ENCODE data around the gene ADAM22. TPM values are rescaled to one million over a fixed set of nuclear protein-coding genes. Genes with fewer than 3 reads are reported as not detected.

The ADAM22 gene
- total RNA-seq, 4 donors from 2014 or later, result 0.53 to 2.7 (median 1.5) TPM

- Histone ChIP-seq H3K4me1 (peaks cover 19% of the 10 kb centered on the region), H3K9me3 (no peaks in the 10 kb centered on the region), H3K36me3 (peaks cover 30% of the 10 kb centered on the region), H3K4me3 (peak overlapping the region; percentile 83), H3K27me3 (no peaks in the 10 kb centered on the region), H3K27ac (no peak overlapping the region)
- WGBS, result 36% methylated on average over 1 of the region's 1 CpG
- no peak for DNase-seq (ENCODE audit: low spot score in 2 of 2)
- TF ChIP-seq POLR2A (IDR thresholded peaks at IDR 0.05) (no peak), POLR2AphosphoS5 (IDR thresholded peaks at IDR 0.05) (no peak), CTCF (IDR thresholded peaks at IDR 0.05) (no peak), EP300 (IDR thresholded peaks at IDR 0.05) (no peak)
These were observed 283.8 kb downstream of the ADAM22 start for GRCh38 chr7:88217675-88218428.

DNA sequence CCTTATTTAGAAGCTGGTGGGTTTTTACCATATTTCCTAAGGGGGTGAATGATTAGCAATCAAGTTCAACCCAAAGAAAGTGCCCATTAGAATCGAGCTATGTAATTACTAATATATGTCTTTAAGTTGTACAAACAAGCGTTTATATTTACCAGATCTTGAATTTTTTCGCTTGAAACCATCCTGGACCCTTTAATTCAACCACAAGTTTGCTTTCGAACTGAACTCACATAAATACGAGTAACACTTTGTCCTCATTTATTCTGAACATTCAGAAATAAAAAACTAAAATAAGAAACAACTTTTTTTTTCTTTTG lies 284.3 kb downstream of the ADAM22 start:
- H3K27ac ChIP-seq, result no peak overlapping the region
- WGBS, result 63% methylated on average over 5 of the region's 5 CpGs

GRCh38 chr7:88218836-88219605 lies 285.0 kb downstream of the ADAM22 start:
- 1% methylated on average over 27 of the region's 27 CpGs for WGBS
- Histone ChIP-seq H3K36me3 (peaks cover 19% of the 10 kb centered on the region), H3K4me1 (peaks cover 19% of the 10 kb centered on the region), H3K9me3 (no peaks in the 10 kb centered on the region), H3K4me3 (peak overlapping the region; percentile 83), H3K27me3 (no peaks in the 10 kb centered on the region), H3K27ac (no peak overlapping the region)
- DNase-seq (ENCODE audit: low spot score in 2 of 2), result peak in 1 of 2 donors; percentile 66
- no peak for TF ChIP-seq EP300 (IDR thresholded peaks at IDR 0.05)
- TF ChIP-seq POLR2A (IDR thresholded peaks at IDR 0.05), result no peak
- TF ChIP-seq CTCF (IDR thresholded peaks at IDR 0.05), result no peak
- TF ChIP-seq POLR2AphosphoS5 (IDR thresholded peaks at IDR 0.05), result no peak

More for the DNA sequence above, 284.3 kb downstream of the ADAM22 start:
- no peak for TF ChIP-seq POLR2AphosphoS5 (IDR thresholded peaks at IDR 0.05)
- no peak for TF ChIP-seq POLR2A (IDR thresholded peaks at IDR 0.05)
- TF ChIP-seq CTCF (IDR thresholded peaks at IDR 0.05), result no peak
- TF ChIP-seq EP300 (IDR thresholded peaks at IDR 0.05), result no peak
- Histone ChIP-seq H3K36me3 (peaks cover 24% of the 10 kb centered on the region), H3K27me3 (no peaks in the 10 kb centered on the region), H3K4me1 (peaks cover 19% of the 10 kb centered on the region), H3K9me3 (no peaks in the 10 kb centered on the region), H3K4me3 (peak overlapping the region; percentile 83)
- no peak for DNase-seq (ENCODE audit: low spot score in 2 of 2)

DNA sequence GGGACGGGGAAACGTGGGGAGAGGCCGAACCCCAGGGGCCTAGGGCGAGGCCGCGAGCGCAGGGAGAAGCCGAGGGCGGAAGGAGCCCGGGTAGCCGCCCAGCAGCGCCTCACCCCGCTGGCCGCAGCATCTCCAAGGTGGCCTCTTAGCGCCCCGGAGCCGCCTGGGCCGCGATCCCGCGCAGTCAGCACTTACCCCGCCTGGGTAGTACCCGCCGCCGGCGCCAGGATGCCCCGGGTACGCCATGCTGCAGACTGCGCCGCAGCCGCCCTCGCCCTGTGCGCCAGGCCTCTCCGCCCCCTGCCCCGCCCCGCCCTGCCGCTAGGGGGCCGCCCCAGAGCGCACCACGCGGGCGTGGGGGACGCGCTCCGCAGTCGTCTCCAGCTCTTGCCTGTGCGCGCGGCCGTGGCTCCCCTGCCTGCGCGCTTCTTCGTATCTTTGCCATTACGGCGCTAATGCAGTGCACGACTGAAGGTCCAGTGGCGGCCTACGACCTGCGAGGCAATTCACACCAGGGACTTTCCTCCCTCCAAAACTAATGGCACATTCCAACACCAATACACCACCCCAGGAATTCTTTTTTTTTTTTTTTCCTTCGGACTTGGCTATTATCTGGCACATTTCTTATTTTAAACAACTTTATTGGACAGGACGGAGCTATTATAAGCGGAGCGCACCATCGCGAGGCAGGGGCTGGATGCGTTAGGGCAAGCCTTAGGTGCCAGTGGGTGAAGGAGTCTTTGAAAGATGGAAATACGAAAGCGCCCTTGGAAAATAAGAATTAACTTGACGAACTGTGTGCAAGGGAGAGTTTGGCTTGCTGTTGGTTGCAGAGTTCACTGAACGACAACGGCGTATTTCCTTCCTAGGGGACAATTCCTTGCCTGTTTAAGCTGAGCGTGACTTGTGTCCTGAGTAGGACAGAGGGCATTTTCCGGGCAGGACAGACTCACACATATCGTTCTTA lies 286.0 kb downstream of the ADAM22 start, which contains the start of gene SRI:
TSS of gene SRI (minus strand) at position 258 of the 967 bp plus-strand sequence. CDS start at position 246, 12 bp downstream.
- TF ChIP-seq POLR2A (IDR thresholded peaks at IDR 0.05), result peak in 1 of 2 donors; percentile 47
- TF ChIP-seq POLR2AphosphoS5 (IDR thresholded peaks at IDR 0.05), result no peak
- peak; percentile 57 to 98 for TF ChIP-seq CTCF (IDR thresholded peaks at IDR 0.05)
- TF ChIP-seq EP300 (IDR thresholded peaks at IDR 0.05), result no peak
- peak; percentile 91 to 92 for DNase-seq (ENCODE audit: low spot score in 2 of 2)
- Histone ChIP-seq H3K9me3 (no peaks in the 10 kb centered on the region), H3K27me3 (no peaks in the 10 kb centered on the region), H3K27ac (peak within 1 kb of the TSS; percentile 92), H3K36me3 (peaks cover 14% of the 10 kb centered on the region), H3K4me1 (peaks cover 19% of the 10 kb centered on the region), H3K4me3 (peak within 1 kb of the TSS; percentile 83)
- under 1% methylated on average over 62 of the region's 75 CpGs for WGBS
